HG03103 (cell line): Measurements from ENCODE around the gene TES.
"Not testable (repeated sequence)": the region's sequence is repeated elsewhere in the genome, so short reads cannot be mapped to it uniquely, and the experiment has no call there.

Experiments used
- ATAC-seq: cut with Tn5 transposase; IDR thresholded peaks from one replicate; pipeline ENCODE4 v1.9.1; 2021; ENCODE audit warnings: low read depth; ENCODE audit not compliant: unreplicated experiment

The TES gene

DNA sequence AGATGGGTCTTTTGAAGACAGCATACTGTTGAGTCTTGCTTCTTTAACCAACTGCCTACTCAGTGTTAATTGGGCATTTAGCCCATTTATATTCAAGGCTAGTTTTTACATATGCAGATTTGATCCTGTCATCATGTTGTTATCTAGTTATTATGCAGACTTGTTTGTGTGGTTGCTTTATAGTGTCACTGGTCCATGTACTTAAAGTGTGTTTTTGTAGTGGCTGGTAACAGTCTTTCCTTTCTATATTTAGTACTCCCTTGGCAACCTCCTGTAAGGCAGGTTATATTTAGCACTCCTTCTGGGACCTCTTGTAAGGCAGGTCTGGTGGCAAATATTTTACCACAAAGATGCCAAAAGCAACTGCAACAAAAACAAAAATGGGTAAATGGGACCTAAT lies 66.7 kb downstream of the TES start:
- ATAC-seq: no peak

DNA sequence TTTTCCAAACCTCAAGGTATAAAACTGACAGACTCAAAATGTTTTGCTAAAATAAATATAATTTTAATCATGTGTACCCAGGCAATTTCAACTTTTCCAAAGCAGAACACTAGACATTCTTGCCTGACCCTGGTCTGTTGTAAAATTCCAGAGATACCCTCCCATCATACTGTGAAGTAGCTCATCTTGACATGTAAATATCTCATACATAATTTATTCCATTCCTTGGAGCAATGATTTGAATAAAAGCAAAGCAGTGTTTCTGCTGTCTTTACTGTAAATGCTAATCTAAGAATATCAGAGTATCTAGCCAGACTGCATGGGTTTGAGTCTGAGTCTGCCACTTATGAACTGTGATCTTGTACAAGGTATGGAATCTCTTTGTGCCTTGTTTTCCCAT lies 68.9 kb downstream of the TES start:
- ATAC-seq: no peak

DNA sequence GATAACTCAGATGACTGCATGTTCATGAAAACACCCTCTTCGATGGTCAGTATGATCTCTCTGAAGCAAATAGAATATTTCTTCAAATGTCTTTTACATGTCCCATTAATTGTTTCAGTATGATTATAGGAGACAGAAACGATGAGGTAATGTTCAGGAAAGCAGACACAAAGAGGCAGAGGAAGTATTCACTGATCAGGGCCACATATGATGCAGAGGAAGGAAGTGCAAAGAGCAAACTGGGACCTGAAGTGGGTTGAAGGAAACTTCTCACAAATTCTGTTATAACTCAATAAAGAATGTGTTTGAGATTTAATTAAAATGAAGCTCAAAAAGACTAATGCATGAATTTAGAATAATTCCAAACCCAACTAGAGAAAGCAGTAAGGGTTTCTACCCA lies 70.5 kb downstream of the TES start:
- no peak for ATAC-seq

DNA sequence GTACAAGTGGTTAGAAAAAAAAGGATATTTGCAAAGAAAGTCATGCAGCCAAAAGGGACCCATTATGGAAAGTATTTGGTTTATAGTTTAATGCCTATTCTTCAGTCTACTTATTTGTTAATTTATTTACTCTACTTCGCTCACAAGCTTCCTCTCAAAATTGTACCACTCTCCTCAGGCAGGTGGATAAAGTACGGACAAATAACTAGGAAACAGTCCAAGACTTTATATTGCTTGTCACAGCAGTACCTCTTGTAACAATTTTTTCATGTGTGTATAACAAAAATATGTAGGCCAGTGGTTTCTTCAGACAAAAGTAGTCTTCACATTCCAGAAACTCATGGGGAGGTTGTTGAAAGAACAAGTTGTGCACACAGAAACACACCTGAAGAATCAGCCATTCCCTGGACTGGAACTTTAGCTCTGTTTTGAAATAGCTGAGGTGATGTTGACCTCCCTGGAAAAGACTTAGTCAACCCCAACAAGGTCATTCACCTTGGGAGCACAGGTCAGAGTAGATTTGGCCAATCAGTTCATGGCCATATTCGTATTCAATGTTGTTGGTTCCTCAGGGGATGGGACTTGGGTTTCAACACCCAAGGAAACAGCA lies 73.4 kb downstream of the TES start:
- no peak for ATAC-seq

DNA sequence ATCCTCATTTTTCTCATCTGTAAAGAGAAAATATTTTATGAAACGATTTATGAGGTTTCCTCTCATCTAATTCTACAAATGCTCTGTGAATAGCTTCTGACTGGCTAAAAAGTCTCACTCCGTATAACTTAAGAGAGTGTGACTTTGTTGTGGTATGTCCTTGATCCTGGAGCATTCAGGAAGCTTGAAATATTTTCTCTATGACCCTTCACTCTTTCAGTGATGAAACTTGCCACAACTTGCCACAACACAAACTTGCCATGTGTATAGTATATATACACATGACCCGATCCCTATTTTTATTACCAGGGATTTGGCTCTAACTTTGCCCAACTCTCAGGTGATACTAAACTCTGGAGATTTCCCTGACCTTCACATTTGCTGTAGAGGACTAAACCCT lies 74.1 kb downstream of the TES start:
- ATAC-seq: no peak

DNA sequence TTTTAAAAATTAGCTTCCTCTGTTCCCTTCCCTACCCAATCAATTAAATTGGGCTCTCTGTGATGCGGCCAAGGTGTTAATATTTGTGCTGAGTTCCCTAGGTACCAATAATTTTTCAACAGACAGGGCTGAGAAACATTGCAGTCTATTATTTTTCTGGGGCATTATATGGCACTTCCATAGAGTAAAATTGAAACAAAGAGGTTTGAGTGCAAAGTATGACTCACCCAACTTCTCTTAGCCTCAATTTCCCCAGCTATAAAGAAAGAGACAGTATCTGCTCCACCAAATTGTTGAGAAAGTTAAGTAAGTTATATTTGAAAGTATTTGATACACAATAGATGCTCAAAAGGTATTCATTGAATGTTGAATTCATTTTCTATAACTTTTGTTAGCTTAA lies 74.9 kb downstream of the TES start:
- ATAC-seq: no peak

DNA sequence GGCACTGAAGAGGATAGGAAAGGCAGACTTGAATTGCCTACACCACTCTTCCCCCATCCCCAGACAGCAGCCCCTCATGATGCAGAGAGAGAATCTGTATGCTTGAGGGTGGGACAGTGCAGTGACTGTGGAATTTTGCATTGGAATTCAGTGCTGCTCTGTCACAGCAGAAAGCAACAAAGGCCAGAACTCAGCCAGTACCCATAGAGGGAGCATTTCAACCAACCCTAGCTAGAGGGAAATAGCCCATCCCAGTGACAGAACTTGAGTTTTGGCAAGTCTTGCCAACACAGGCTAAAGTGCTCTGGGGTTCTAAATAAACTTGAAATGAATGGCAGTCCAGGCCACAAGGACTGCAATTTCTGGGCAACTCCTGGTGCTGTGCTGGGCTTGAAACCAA lies 80.4 kb downstream of the TES start:
- no peak for ATAC-seq

DNA sequence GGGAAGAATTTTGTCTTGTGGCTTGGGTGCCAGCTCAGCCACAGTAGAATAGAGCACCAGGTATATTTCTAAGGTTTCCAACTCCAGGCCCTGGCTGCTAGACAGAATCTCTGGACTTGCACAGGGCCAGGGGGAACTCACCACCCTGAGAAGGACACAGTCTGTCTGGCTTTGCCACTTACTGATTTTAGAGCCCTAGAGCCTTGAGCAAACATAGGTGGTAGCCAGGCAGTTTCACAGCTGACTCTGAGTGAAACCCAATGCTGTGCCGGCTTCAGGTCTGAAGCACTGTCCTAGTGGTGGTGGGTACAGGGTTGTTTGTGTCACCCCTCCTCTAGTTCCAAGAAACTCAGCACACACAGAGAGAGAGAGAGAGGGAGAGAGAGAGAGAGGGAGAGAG lies 81.6 kb downstream of the TES start:
- ATAC-seq: no peak

DNA sequence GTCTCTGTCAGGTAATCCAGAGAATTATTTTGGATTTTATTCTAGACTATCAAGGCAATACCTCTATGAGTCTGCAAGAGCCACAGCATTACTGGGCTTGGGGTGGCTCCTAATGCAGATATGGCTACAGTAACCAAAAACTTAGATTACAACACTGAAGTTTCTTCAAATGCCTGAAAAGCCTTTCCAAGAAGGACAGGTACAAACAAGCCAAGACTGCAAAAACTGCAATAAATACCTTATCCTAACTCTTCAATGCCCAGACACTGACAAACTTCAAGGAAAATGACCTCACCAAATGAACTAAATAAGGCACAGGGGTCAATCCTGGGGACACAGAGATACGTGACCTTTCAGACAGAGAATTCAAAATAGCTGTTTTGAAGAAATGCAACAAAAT lies 82.0 kb downstream of the TES start:
- ATAC-seq: no peak

DNA sequence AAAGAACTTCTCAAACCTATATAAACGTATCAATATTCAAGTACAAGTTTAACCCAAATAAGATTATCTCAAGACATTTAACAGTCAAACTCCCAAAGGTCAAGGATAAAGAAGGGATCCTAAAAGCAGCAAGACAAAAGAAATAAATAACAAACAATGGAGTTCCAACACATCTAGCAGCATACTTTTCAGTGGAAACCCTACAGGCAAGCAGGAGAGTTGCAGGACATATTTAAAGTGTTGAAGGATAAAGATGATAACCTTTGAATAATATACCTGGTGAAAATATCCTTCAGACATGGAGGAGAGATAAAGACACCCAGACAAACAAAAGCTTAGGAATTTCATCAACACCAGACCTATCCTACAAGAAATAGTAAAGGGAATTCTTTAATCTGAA lies 82.8 kb downstream of the TES start:
- no peak for ATAC-seq

DNA sequence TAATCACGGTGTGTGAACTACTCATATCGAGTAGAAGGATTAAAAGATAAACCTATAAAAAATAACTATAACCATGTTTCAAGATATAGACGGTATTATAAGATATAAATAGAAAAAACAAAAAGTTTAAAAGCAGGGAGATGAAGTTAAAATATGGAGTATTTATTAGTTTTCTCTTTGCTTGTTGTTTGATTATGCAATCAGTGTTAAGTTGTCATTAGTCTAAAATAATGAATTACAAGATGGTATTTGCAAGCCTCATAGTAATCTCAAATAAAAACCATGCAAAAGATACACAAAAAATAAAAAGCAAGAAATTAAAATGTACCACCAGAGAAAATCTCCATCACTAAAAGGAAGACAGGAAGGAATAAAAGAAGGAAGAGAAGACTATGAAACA lies 83.3 kb downstream of the TES start:
- ATAC-seq: no peak

DNA sequence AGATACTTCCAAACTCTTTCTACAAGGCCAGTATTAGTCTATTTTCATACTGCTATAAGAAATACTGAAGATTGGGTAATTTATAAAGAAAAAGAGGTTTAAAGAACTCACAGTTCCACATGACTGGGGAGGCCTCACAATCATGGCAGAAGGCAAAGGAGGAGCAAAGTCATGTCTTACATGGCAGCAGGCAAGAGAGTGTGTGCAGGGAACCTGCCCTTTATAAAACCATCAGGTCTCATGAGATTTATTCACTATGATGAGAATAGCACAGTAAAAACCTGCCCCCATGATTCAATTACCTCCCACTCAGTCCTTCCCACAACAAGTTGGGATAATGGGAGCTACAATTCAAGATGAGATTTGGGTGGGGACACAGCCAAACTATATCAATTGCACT lies 85.6 kb downstream of the TES start:
- ATAC-seq: not testable (repeated sequence)

DNA sequence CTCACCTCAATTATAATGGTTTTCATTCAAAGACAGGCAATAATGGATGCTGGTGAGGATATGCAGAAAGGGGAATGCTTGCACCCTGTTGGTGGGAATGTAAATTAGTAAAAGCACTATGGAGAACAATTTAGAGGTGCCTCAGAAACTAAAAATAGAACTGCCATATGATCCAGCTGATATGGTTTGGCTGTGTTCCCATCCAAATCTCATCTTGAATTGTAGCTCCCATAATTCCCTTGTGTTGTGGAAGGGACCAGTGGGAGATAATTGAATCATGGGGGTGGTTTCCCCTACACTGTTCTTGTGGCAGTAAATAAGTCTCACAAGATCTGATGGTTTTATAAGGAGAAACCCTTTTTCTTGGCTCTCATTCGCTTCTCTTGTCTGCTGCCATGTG lies 87.7 kb downstream of the TES start:
- ATAC-seq: no peak

DNA sequence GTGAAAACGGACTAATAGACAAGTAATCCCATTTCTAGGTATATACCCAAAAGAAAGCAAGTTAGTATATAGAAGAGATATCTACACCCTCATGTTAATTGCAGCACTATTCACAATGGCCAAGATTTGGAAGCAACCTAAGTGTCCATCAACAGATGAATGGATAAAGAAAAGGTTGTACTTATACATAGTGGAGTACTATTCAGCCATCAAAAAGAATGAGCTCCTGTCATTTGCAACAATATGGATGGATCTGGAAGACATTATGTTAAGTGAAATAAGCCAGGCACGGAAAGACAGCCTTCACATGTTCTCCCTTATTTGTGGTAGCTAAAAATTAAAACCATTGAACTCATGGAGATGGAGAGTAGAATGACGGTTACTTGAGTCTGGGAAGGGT lies 88.2 kb downstream of the TES start:
- no peak for ATAC-seq

DNA sequence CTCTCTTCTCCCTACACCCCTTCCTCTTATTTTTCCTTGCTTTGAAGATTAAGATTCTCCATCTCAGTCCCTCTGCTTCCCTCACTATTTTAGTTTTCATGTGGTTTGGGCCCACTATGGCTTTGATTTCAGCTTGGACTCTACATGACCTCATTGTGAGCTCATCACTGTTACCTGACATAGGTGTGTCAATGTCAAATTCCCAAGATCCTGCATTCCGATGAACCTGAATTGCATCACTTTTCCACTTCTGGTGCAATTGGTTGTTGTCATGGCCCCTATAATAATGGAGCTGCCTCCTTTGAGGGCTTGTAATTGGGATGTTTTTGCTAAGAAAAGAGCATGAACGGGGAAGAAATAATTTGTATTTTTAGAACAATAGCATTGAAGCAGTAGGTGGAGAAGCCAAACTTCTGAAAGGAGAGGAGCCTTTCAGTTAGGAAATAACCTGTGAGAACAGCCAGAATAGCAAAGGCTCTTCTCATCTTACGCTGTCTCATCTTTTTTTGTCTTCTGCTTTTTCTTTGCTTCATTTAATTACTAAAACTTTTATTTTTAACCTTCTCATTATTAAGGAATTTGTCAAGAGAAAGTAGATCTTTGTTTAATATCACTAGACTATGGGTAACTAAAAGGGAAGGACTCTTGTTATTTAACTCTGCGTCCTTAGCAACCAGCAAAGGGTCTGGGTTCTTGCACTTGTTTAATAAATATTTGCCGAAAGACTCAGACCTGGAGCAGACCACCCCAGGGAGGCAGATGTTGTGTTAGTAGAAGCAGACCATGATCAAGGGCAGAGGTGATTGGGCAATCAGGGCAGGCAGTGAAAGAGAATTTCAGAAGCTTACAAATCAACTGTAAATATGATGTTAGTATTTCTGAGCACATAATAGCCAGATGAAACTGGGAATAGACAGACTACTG lies 95.4 kb downstream of the TES start:
- ATAC-seq: no peak

DNA sequence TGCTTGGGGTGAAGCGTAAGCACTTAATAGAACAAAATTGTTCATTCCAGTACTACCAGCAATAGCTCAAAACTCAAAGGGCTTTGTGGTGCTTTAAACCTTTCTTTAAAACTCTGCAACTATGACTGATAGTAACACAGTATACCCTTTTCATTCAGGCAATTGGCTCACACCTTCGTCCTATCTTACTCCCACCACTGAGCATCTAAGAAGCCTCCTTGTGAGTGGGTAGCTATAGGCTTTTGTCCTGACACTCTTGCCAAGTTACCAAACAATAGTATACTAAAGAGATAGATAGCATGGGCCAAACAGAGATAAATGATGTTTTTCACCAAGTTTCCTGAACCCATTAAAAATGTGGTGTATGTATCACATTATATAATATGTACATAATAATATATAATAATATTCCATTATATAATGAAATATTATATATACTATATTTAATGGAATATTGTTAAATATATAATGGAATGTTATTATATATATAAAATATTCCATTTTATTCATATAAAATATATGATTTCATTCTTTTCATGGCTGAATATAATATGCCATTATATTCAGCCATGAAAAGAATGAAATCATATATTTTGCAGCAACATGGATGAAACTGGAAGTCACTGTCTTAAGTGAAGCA lies 96.2 kb downstream of the TES start:
- no peak for ATAC-seq

DNA sequence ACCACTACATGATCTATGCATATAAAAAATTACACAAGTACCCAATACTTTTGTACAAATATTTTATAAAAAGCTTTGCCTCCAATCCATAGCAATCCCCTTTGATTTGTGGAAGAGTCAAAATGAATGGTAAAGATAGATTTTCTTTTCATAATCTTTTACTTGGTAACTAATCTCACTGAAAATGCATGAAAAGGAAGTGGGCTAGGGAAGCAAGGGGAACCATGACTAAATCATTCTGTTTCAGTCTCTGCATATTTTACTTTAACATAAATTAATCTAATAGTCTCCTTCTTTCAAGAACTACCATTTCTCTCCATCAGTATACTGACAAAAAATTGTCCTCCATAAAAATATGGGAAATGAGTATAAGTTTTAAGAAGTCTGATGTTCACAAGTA lies 96.9 kb downstream of the TES start:
- no peak for ATAC-seq
